Mesothelial cell of epicardium (in vitro differentiated cells): Measurements from ENCODE around the gene PSD. TPM values are rescaled to one million over a fixed set of nuclear protein-coding genes. Genes with fewer than 3 reads are reported as not detected.

ENCODE experiments used
- DNase-seq, 2 experiments: peaks; one replicate each; pipeline ENCODE4 v3.0.0; 2021; ENCODE audit warnings: low spot score in 2 of 2; ENCODE audit not compliant: unreplicated experiment in 2 of 2
- H3K27ac Mint-ChIP-seq: 2 replicates; pipeline ENCODE4 v1.8.0; 2021; ENCODE audit warnings: mixed read lengths
- H3K27me3 Mint-ChIP-seq: 2 replicates; pipeline ENCODE4 v1.8.0; 2021; ENCODE audit warnings: low read depth, mixed read lengths
- H3K36me3 Mint-ChIP-seq: 2 replicates; pipeline ENCODE4 v1.8.0; 2021; ENCODE audit warnings: mixed read lengths
- H3K4me1 Mint-ChIP-seq: 2 replicates; pipeline ENCODE4 v1.8.0; 2021; ENCODE audit warnings: mixed read lengths
- H3K4me3 Mint-ChIP-seq: 2 replicates; pipeline ENCODE4 v1.8.0; 2021; ENCODE audit warnings: mild to moderate bottlenecking, moderate library complexity, mixed read lengths
- H3K9me3 Mint-ChIP-seq: 2 replicates; pipeline ENCODE4 v1.8.0; 2021; ENCODE audit warnings: mixed read lengths
- total RNA-seq: library from RNA; stranded (reverse); gene quantifications from 3 replicates; pipeline ENCODE4 v1.2.1, GENCODE V29; 2021
- TF ChIP-seq, protein P1 (sequence below): fragments of 200-600 bp; sonication (generic); IDR thresholded peaks from one replicate; pipeline ENCODE4 v1.5.0; 2021; ENCODE audit warnings: antibody characterized with exemption; ENCODE audit not compliant: unreplicated experiment

The PSD gene
- total RNA-seq, 1 donor from 2014 or later: 12.4 TPM

DNA sequence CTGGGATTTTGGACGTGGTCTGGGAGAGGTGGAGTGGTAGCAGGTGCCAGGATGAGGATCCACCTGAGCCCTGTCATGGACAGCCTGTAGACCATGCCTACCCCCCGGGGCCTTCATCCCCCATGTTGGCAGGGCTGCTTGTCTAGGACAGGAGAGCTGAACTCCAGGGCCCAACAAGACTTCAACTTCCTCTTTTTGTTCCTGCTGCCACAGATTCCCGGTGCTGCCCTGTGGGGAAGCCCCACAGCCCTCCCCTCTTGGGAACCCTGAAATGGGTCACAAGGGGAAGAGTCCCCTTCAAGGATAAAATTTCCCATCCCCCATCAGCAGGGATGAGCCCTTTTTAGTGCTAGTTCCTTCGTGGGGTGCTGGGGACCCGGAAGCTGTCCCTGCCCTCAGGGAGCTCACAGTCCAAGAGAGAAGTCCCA lies 15.0 kb upstream of the PSD start:
- Mint-ChIP-seq H3K36me3 (no peaks in the 10 kb centered on the region), H3K27me3 (peaks cover 7% of the 10 kb centered on the region), H3K9me3 (no peaks in the 10 kb centered on the region), H3K4me1 (peaks cover 18% of the 10 kb centered on the region), H3K4me3 (peak overlapping the region; percentile 94), H3K27ac (no peak overlapping the region)
- TF ChIP-seq, protein P1, sequence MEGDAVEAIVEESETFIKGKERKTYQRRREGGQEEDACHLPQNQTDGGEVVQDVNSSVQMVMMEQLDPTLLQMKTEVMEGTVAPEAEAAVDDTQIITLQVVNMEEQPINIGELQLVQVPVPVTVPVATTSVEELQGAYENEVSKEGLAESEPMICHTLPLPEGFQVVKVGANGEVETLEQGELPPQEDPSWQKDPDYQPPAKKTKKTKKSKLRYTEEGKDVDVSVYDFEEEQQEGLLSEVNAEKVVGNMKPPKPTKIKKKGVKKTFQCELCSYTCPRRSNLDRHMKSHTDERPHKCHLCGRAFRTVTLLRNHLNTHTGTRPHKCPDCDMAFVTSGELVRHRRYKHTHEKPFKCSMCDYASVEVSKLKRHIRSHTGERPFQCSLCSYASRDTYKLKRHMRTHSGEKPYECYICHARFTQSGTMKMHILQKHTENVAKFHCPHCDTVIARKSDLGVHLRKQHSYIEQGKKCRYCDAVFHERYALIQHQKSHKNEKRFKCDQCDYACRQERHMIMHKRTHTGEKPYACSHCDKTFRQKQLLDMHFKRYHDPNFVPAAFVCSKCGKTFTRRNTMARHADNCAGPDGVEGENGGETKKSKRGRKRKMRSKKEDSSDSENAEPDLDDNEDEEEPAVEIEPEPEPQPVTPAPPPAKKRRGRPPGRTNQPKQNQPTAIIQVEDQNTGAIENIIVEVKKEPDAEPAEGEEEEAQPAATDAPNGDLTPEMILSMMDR: no peak
- DNase-seq: no peak

DNA sequence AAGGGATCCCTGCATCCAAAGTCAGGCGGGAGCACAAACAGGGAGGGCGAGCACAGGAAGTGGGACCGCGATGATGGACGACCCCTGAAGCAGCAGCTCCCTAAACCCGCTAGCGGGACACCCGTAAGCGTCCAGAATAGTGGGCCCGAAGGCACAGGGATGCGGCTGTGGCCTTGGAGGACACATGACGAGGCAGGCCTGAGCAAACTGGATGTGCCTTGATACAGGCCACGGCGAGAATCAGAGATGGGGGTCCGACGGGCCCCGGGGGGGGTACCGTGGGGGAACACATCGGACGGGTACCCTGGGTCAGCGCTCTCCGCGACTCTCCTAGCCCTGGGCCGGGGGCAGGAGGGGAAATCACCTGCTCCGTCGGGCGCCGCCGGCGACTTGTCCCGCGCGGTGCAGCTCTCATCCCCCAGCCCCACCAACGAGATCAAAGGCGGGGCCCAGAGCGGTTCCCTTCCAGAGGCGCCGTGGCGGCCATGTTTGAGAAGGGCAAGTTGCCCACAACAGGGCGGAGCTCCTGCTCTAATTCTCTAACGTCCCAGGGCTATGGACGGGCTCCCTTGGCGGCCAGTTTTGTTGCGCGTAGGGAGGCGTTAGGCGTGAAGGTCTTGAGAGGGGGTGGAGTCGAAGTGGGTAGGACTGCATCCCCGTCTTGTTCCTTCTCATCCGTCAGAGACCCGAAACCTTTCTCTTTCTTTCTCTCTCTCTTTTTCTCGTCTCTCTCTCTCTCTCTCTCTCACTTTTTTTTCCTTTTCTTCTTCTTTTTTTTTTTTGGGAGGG lies 13.8 kb upstream of the PSD start, which contains the start of gene CUEDC2:
CUEDC2 (minus strand) TSS at position 413 of the 789 bp plus-strand sequence. CDS start 7,386 bp downstream, outside the sequence.
- peaks cover 18% of the 10 kb centered on the region for H3K4me1 Mint-ChIP-seq
- H3K4me3 Mint-ChIP-seq: peak within 1 kb of the TSS; percentile 94
- H3K27me3 Mint-ChIP-seq: peaks cover 7% of the 10 kb centered on the region
- peak; percentile 87 to 98 for DNase-seq
- H3K9me3 Mint-ChIP-seq: no peaks in the 10 kb centered on the region
- TF ChIP-seq, protein P1: no peak
- H3K27ac Mint-ChIP-seq: peak within 1 kb of the TSS; percentile 91
- H3K36me3 Mint-ChIP-seq: no peaks in the 10 kb centered on the region

DNA sequence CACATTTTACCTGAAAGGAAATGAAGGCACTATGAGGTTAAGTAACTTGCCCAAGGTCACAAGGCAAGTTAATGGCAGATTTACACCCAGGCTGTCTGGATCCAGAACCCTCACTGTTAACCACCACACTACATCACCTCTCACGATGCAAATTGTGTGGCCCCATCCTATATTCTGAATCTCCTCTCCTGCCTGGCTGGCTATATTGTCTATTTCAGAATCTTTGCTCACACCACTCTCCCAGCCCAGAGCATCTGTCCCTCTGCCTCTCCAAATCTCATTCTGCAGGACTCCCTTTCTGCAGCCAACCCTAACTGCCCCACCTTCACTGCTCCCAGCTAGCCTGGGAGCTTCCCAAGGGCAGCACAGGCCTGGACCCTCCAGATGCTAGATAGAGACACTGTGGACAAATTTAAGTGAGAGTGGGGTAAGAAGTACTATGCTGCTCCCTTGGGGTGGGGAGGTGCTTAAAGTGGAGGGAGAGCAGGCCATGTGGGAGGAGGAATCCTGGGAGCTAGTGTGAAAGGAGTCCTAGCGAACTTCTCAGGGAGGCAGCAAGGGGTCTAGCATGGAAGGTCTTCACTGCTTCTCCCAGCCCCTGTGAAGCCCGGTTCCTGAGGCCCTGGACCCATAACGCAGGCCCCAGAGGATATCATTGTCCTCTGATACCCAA lies 13.0 kb upstream of the PSD start:
- peak overlapping the region; percentile 91 for H3K27ac Mint-ChIP-seq
- TF ChIP-seq, protein P1: no peak
- no peaks in the 10 kb centered on the region for H3K36me3 Mint-ChIP-seq
- peak overlapping the region; percentile 94 for H3K4me3 Mint-ChIP-seq
- peaks cover 17% of the 10 kb centered on the region for H3K4me1 Mint-ChIP-seq
- peak in 1 of 2 experiments; percentile 39 for DNase-seq
- H3K27me3 Mint-ChIP-seq: peaks cover 7% of the 10 kb centered on the region
- no peaks in the 10 kb centered on the region for H3K9me3 Mint-ChIP-seq

DNA sequence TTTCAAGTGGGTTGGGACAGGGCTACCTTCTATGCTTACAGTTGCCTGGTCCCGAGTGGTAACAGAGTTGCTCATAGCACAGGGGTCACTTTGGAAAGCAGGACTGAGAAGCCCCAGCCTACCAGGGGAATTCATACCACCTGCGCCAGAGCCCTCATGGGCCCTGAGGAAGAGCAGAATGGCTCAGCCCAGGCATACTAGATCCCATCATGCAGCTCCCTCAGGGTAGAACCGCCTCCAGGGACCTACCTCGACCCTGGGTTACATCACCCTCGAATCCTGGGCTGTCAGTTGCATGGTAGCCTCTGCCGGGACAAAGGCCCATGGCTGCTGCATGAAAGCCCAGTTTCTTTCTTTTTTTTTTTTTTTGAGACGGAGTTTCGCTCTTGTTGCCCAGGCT lies 10.9 kb upstream of the PSD start:
- no peak overlapping the region for H3K27ac Mint-ChIP-seq
- peaks cover 5% of the 10 kb centered on the region for H3K4me1 Mint-ChIP-seq
- H3K27me3 Mint-ChIP-seq: no peaks in the 10 kb centered on the region
- no peaks in the 10 kb centered on the region for H3K9me3 Mint-ChIP-seq
- TF ChIP-seq, protein P1: no peak
- no peaks in the 10 kb centered on the region for H3K36me3 Mint-ChIP-seq
- H3K4me3 Mint-ChIP-seq: no peak overlapping the region
- DNase-seq: no peak

GRCh38 chr10:102426803-102427287 lies 8.3 kb upstream of the PSD start:
- no peaks in the 10 kb centered on the region for H3K27me3 Mint-ChIP-seq
- TF ChIP-seq, protein P1: no peak
- no peak overlapping the region for H3K4me3 Mint-ChIP-seq
- H3K4me1 Mint-ChIP-seq: peaks cover 16% of the 10 kb centered on the region
- no peak for DNase-seq
- no peak overlapping the region for H3K27ac Mint-ChIP-seq
- no peaks in the 10 kb centered on the region for H3K36me3 Mint-ChIP-seq
- no peaks in the 10 kb centered on the region for H3K9me3 Mint-ChIP-seq
